GM12878 (cell line): Measurements from ENCODE around the gene TLE3. TPM values are rescaled to one million over a fixed set of nuclear protein-coding genes. Genes with fewer than 3 reads are reported as not detected.

ENCODE experiments used
- ATAC-seq: fragments of 200-7000 bp; cut with Tn5 transposase; 3 replicates; pipeline ENCODE4 v1.9.1; 2020; ENCODE audit warnings: mild to moderate bottlenecking, moderate library complexity
- BruUV-seq: library from RNA; stranded (reverse); fragments of 400-500 nt; replicated peaks from 2 replicates; lab custom pipeline; 2021; lab: Mats Ljungman, UMichigan
- CTCF ChIA-PET: fragments of 300-600 bp; sonication (Branson Sonifier 250); formaldehyde crosslinking; extraction: SDS; loops from one replicate; lab custom pipeline; 2021; ENCODE audit warnings: inconsistent platforms; lab: Yijun Ruan, JAX
- POLR2A ChIA-PET: fragments of 350-600 bp; formaldehyde crosslinking; extraction: SDS; loops from one replicate; lab custom pipeline; 2021; ENCODE audit warnings: inconsistent platforms; lab: Charles Lee
- RAD21 ChIA-PET: fragments of 300-600 bp; sonication (Branson Sonifier 250); formaldehyde crosslinking; loops from one replicate; lab custom pipeline; 2023; ENCODE audit warnings: antibody characterized with exemption; ENCODE audit not compliant: unreplicated experiment; lab: Charles Lee
- SMC1A ChIA-PET: fragments of 300-600 bp; sonication (Branson Sonifier 250); formaldehyde crosslinking; loops from one replicate; lab custom pipeline; 2023; ENCODE audit not compliant: unreplicated experiment, uncharacterized antibody; lab: Charles Lee
- DNase-seq: peaks from one replicate; pipeline ENCODE4 v3.0.0-alpha.2; 2011; ENCODE audit warnings: low read depth, low spot score
- FAIRE-seq: peaks from 3 replicates; lab custom pipeline; 2011; peaks lifted over from hg19 to GRCh38; lab: Jason Lieb, UNC
- H2AFZ ChIP-seq: 2 replicates; pipeline ENCODE4 v1.6.0; 2011; ENCODE audit warnings: low read depth, low read length, control low read depth; ENCODE audit not compliant: control insufficient read depth
- H3K27ac ChIP-seq: 2 replicates; pipeline ENCODE4 v1.5.1; 2011; ENCODE audit warnings: control low read depth; ENCODE audit not compliant: control insufficient read depth, insufficient read depth
- H3K27me3 ChIP-seq, 2 experiments: replicated peaks in 1 of 2; 2 replicates each; pipeline versions ENCODE4 v1.6.0 to v1.6.1; 2011; ENCODE audit warnings: low read length in 1 of 2; ENCODE audit not compliant: control insufficient read depth in 2 of 2, insufficient read depth in 2 of 2
- H3K36me3 ChIP-seq, 2 experiments: 2 replicates each; pipeline ENCODE4 v1.5.1; 2011; ENCODE audit warnings: low read length in 1 of 2; ENCODE audit not compliant: control insufficient read depth in 2 of 2, insufficient read depth in 2 of 2
- H3K4me1 ChIP-seq: 2 replicates; pipeline ENCODE4 v1.6.1; 2011; ENCODE audit warnings: mild to moderate bottlenecking, low read length, moderate library complexity, mixed read lengths; ENCODE audit not compliant: control insufficient read depth, insufficient read depth
- H3K4me2 ChIP-seq: 2 replicates; pipeline ENCODE4 v1.6.0; 2011; ENCODE audit warnings: control low read depth; ENCODE audit not compliant: control insufficient read depth, insufficient read depth
- H3K4me3 ChIP-seq: fragments of 200-600 bp; sonication (generic); 2 replicates; pipeline ENCODE4 v1.5.1; 2016
- H3K79me2 ChIP-seq: 2 replicates; pipeline ENCODE4 v1.6.0; 2011; ENCODE audit warnings: low read length; ENCODE audit not compliant: control insufficient read depth, insufficient read depth
- H3K9ac ChIP-seq: 2 replicates; pipeline ENCODE4 v1.8.0; 2011; ENCODE audit warnings: low read length, control low read depth, mixed read lengths; ENCODE audit not compliant: control insufficient read depth, insufficient read depth
- H3K9me3 ChIP-seq: replicated peaks from 3 replicates; pipeline ENCODE4 v1.5.1; 2011; ENCODE audit warnings: mild to moderate bottlenecking, low read length; ENCODE audit not compliant: control insufficient read depth, insufficient read depth
- H4K20me1 ChIP-seq: 2 replicates; pipeline ENCODE4 v1.6.0; 2011; ENCODE audit not compliant: control insufficient read depth, insufficient read depth
- BCL3 ChIP-seq: IDR thresholded peaks from 2 replicates; pipeline ENCODE4 v1.6.1; 2011; ENCODE audit warnings: borderline replicate concordance, low read depth, mild to moderate bottlenecking, moderate library complexity, low read length; ENCODE audit not compliant: insufficient read depth, poor library complexity, severe bottlenecking
- BRCA1 ChIP-seq: IDR thresholded peaks from 2 replicates; pipeline ENCODE4 v1.6.1; 2011; ENCODE audit warnings: low read depth, low read length, improper control_type of control experiment
- CBFB ChIP-seq: IDR thresholded peaks from 2 replicates; pipeline ENCODE4 v1.6.1; 2016; ENCODE audit warnings: antibody characterized with exemption, low read depth
- CBX5 ChIP-seq: sonication (generic); IDR thresholded peaks from 2 replicates; pipeline ENCODE4 v1.6.1; 2016; ENCODE audit warnings: low read depth, moderate library complexity, mild to moderate bottlenecking, inconsistent platforms
- E2F4 ChIP-seq: IDR thresholded peaks from 2 replicates; pipeline ENCODE4 v1.6.1; 2012; ENCODE audit warnings: low read depth, low read length, improper control_type of control experiment
- EED ChIP-seq: sonication (generic); IDR thresholded peaks from 2 replicates; pipeline ENCODE4 v1.6.1; 2016; ENCODE audit warnings: antibody characterized with exemption, low read depth
- GABPA ChIP-seq: IDR thresholded peaks from 2 replicates; pipeline ENCODE4 v1.6.1; 2014; ENCODE audit warnings: antibody characterized with exemption, low read depth, mild to moderate bottlenecking, inconsistent platforms
- JUNB ChIP-seq: IDR thresholded peaks from 2 replicates; pipeline ENCODE4 v1.6.1; 2016; ENCODE audit warnings: antibody characterized with exemption, mild to moderate bottlenecking
- MYB ChIP-seq: fragments of 150-350 bp; IDR thresholded peaks from 2 replicates; pipeline ENCODE4 v1.6.1; 2014; ENCODE audit warnings: mild to moderate bottlenecking, low read depth, low read length, borderline replicate concordance
- RFX5 ChIP-seq: IDR thresholded peaks from 2 replicates; pipeline ENCODE4 v1.6.1; 2011; ENCODE audit warnings: low read depth, low read length, improper control_type of control experiment
- SMARCA5 ChIP-seq: fragments of 450-650 bp; IDR thresholded peaks from 2 replicates; pipeline ENCODE4 v1.6.1; 2017; ENCODE audit warnings: mild to moderate bottlenecking
- SREBF2 ChIP-seq: IDR thresholded peaks from 2 replicates; pipeline ENCODE4 v1.6.1; 2012; ENCODE audit warnings: mild to moderate bottlenecking, low read length
- YBX1 ChIP-seq: fragments of 450-650 bp; IDR thresholded peaks from 2 replicates; pipeline ENCODE4 v1.6.1; 2016; ENCODE audit warnings: antibody characterized with exemption
- ZBTB33 ChIP-seq: fragments of 450-650 bp; IDR thresholded peaks from 2 replicates; pipeline ENCODE4 v1.6.1; 2017; ENCODE audit warnings: mild to moderate bottlenecking
- ZNF217 ChIP-seq: fragments of 450-650 bp; IDR thresholded peaks from 2 replicates; pipeline ENCODE4 v1.6.1; 2017; ENCODE audit warnings: antibody characterized with exemption, mild to moderate bottlenecking
- ZNF274 ChIP-seq: IDR thresholded peaks from one replicate; pipeline ENCODE4 v1.8.0; 2011; ENCODE audit not compliant: insufficient read length, insufficient read depth
- WGBS: methylation state at CpG from one replicate; pipeline ENCODE4 v1.1.6; 2016; ENCODE audit warnings: low lambda C conversion rate; ENCODE audit not compliant: insufficient replicate concordance, insufficient coverage; ENCODE audit errors: missing lambda C conversion rate; 5-methylcytosine and 5-hydroxymethylcytosine counted together
- in situ Hi-C: fragments of 300-500 bp; cut with MboI; formaldehyde crosslinking; loops from 9 replicates; pipeline ENCODE4 v1.14.3; 2018; ENCODE audit warnings: mixed read lengths
- intact Hi-C: fragments of 100-400 bp; cut with micrococcal nuclease; formaldehyde crosslinking; loops from one replicate; pipeline ENCODE4 v1.14.2; 2022; ENCODE audit not compliant: unreplicated experiment
- polyA plus RNA-seq, 11 experiments: library from polyadenylated mRNA; depleted of rRNA in 4 of 11; unstranded in 6 of 11; stranded (reverse) in 5 of 11; fragments of >200 nt; fragmentation: Nextera tagmentation in 4 of 11; fragmentation: Illumina TruSeq in 1 of 11; extraction: Ambion mirVana in 4 of 11; extraction: Trizol in 1 of 11; gene quantifications; 1 replicate in 1 of 11; 2 replicates in 10 of 11; pipeline versions ENCODE4 v1.2.1 to v1.2.3, GENCODE V29; 2011 to 2016; ENCODE audit warnings: inconsistent platforms in 2 of 11, missing spikeins in 2 of 11, low read depth in 1 of 11
- total RNA-seq, 4 experiments: library from RNA; depleted of rRNA in 3 of 4; stranded (reverse); fragments of >200 nt in 3 of 4; fragmentation: Illumina TruSeq in 1 of 4; extraction: Trizol in 1 of 4; gene quantifications; 2 replicates each; pipeline versions ENCODE4 v1.2.1 to v1.2.3, GENCODE V29; 2013 to 2021

The TLE3 gene
- total and polyA plus RNA-seq, 10 of the 15 experiments (the other 5 are each of a cell fraction or from before 2014, with no cell fraction given) = 1.2 to 65.5 (median 9.7) TPM

GRCh38 chr15:70112074-70112395 is 14.3 kb upstream of the TLE3 start:
- SMC1A ChIA-PET = interaction anchor here (1.1 to 1.5 kb wide), 2 partner anchors 13 to 22 kb away, joined by 3 to 7 read pairs; no protein-coding TSS in a partner anchor
- FAIRE-seq = no peak
- DNase-seq = no peak
- H3K9me3 ChIP-seq = no peaks in the 10 kb centered on the region
- TF ChIP-seq CBFB (no peak), GABPA (no peak), SMARCA5 (no peak), CBX5 (no peak), RFX5 (no peak), MYB (no peak), E2F4 (no peak), BCL3 (no peak), SREBF2 (no peak), ZNF217 (no peak), JUNB (no peak), BRCA1 (no peak), ZBTB33 (no peak), YBX1 (no peak), ZNF274 (no peak), EED (no peak)
- TF ChIP-seq, all 136 proteins: peak for 0
- 83% methylated on average over 3 of the region's 4 CpGs for WGBS
- Histone ChIP-seq H3K27ac (no peak overlapping the region), H3K4me2 (no peak overlapping the region), H3K36me3 (no peaks in the 10 kb centered on the region), H3K27me3 (0 out of 4 replicates have a peak, but pooled peaks cover 0 to 1% of the 10 kb centered on the region in 2 experiments), H3K4me3 (no peak overlapping the region), H2AFZ (no peak overlapping the region), H3K4me1 (peaks cover 9% of the 10 kb centered on the region; the same call in 1 of the 2 replicates), H3K9ac (no peak overlapping the region), H3K79me2 (no peaks in the 10 kb centered on the region), H4K20me1 (no peaks in the 10 kb centered on the region)
- POLR2A ChIA-PET = interaction anchor here (1.8 kb wide), 1 partner anchor 29 kb away, joined by 7 read pairs; no protein-coding TSS in a partner anchor
- no peak for ATAC-seq
- RAD21 ChIA-PET = interaction anchor here (1.1 to 1.4 kb wide), 2 partner anchors 13 to 29 kb away, joined by 4 to 5 read pairs; no protein-coding TSS in a partner anchor
- in situ Hi-C loops (no loop called here), intact Hi-C loops (no loop called here)
- CTCF ChIA-PET = no interaction called here
- no TSS peak for BruUV-seq
